OCI-M2 (cell line): ENCODE measurements around the gene EPHA1.
"Not testable (repeated sequence)": the region's sequence is repeated elsewhere in the genome, so short reads cannot be mapped to it uniquely, and the experiment has no call there.

Source experiments
- DNase-seq: peaks from one replicate; lab custom pipeline; 2025; ENCODE audit not compliant: unreplicated experiment; lab: John Stamatoyannopoulos, UW

The EPHA1 gene

GRCh38 chr7:143431109-143431508 is 22.5 kb upstream of the EPHA1 start:
- no peak for DNase-seq

GRCh38 chr7:143429770-143430698 is 21.4 kb upstream of the EPHA1 start:
- no peak for DNase-seq

GRCh38 chr7:143426479-143427142 is 18.0 kb upstream of the EPHA1 start:
- DNase-seq, result no peak

- not testable (repeated sequence) for DNase-seq
Measured at GRCh38 chr7:143424476-143424875, 15.8 kb upstream of the EPHA1 start.

- no peak for DNase-seq
Measured at GRCh38 chr7:143422033-143422432, 13.4 kb upstream of the EPHA1 start.

- not testable (repeated sequence) for DNase-seq
Measured at GRCh38 chr7:143420624-143421023, 12.0 kb upstream of the EPHA1 start.

GRCh38 chr7:143419880-143420279 is 11.2 kb upstream of the EPHA1 start:
- no peak for DNase-seq

- DNase-seq, result no peak
Measured at GRCh38 chr7:143418681-143419458, 10.2 kb upstream of the EPHA1 start.

GRCh38 chr7:143417734-143418383 is 9.2 kb upstream of the EPHA1 start:
- no peak for DNase-seq

- DNase-seq, result peak; percentile 70
Measured at GRCh38 chr7:143416565-143417149, 8.0 kb upstream of the EPHA1 start.

GRCh38 chr7:143415742-143416397 is 7.2 kb upstream of the EPHA1 start:
- DNase-seq, result no peak

GRCh38 chr7:143415209-143415608 is 6.6 kb upstream of the EPHA1 start:
- not testable (repeated sequence) for DNase-seq

- DNase-seq, result no peak
Measured at GRCh38 chr7:143413123-143413522, 4.5 kb upstream of the EPHA1 start.

GRCh38 chr7:143411976-143412708 is 3.5 kb upstream of the EPHA1 start:
- DNase-seq, result no peak

GRCh38 chr7:143410521-143411004 is 1.9 kb upstream of the EPHA1 start:
- no peak for DNase-seq

- DNase-seq, result no peak
Measured at GRCh38 chr7:143408252-143408685, 387 bp downstream of the EPHA1 start.

- DNase-seq, result no peak
Measured at GRCh38 chr7:143407287-143408251, 1.1 kb downstream of the EPHA1 start.

- DNase-seq, result no peak
Measured at GRCh38 chr7:143406002-143406357, 2.7 kb downstream of the EPHA1 start.
